ENCODE data around the gene SLC35A5. TPM values are rescaled to one million over a fixed set of nuclear protein-coding genes. Genes with fewer than 3 reads are reported as not detected.
A peak's percentile ranks its signal among the peaks of the same experiment; 100 is the strongest.
"Not testable (repeated sequence)": the region's sequence is repeated elsewhere in the genome, so short reads cannot be mapped to it uniquely, and the experiment has no call there.

Gene SLC35A5
- total RNA-seq, 1 donor from 2014 or later, result 25.1 TPM

DNA sequence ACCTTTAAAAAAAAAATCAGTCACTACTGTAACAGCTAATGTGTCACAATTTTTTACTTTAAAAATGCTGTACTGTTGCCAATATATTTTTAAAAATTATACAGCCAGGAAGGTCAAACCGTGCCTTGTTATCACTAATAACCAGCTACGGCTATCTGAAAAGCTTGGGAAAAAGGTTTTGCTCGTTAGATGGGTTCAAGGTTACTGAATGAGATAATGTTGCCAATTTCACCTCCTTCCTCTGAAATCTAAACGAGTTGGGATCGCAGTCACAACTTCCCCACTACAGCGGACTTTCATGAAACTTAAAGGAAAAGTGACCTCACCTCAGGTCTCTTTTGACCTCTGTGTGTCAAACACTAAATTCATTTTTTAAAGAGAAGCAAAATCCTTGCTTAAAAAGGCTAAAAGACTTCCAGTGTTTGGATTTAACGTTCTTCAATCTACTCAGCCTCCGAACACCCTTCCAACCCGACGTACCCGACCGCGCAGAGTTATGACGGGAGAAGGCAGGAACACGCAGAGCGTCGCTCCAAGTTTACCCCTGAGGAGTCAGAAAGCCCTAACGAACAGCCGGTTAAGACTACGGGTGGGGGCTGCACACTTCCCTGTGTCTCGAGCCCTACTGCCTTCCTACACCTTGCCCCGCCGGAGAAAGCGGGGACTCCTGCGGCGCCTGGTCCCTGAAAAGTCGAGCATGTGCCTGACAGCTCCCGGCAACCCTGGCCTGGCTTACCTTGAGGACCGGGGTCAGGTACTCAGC lies 943 bp upstream of the SLC35A5 start:
- POLR2A ChIA-PET, result interaction anchor here (0.6 to 2.4 kb wide), 14 partner anchors 10 to 459 kb away, joined by 3 to 17 read pairs (median 5); partner anchors contain the start of genes BTLA and CD200
- TF ChIP-seq, protein P1, sequence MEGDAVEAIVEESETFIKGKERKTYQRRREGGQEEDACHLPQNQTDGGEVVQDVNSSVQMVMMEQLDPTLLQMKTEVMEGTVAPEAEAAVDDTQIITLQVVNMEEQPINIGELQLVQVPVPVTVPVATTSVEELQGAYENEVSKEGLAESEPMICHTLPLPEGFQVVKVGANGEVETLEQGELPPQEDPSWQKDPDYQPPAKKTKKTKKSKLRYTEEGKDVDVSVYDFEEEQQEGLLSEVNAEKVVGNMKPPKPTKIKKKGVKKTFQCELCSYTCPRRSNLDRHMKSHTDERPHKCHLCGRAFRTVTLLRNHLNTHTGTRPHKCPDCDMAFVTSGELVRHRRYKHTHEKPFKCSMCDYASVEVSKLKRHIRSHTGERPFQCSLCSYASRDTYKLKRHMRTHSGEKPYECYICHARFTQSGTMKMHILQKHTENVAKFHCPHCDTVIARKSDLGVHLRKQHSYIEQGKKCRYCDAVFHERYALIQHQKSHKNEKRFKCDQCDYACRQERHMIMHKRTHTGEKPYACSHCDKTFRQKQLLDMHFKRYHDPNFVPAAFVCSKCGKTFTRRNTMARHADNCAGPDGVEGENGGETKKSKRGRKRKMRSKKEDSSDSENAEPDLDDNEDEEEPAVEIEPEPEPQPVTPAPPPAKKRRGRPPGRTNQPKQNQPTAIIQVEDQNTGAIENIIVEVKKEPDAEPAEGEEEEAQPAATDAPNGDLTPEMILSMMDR (IDR thresholded peaks at IDR 0.05), result no peak

DNA sequence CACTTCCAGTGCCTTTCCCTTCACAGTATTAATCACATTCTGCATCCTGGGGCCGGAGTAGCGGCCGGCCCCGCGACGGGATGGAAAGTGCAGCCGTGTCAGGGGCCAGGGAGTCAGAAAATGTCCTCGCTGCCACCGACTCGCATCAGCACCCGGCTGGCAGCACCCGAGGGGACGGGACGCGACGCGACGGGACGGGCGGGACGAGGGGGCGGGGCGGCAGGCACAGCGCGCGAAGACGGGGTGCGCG lies 436 bp upstream of the SLC35A5 start:
- no peak for DNase-seq
- intact Hi-C loops (cut with micrococcal nuclease), result loop anchor here (1.0 to 10.0 kb wide), 7 partner anchors 8 to 1651 kb away; partner anchors contain the start of genes ATP6V1A, NAA50 and SIDT1
- Mint-ChIP-seq H3K36me3 (ENCODE audit: low read depth) (peaks cover 54% of the 10 kb centered on the region), H3K9me3 (no peaks in the 10 kb centered on the region), H3K27me3 (no peaks in the 10 kb centered on the region), H3K4me1 (peaks cover 52% of the 10 kb centered on the region), H3K27ac (peak overlapping the region; percentile 99), H3K4me3 (peak overlapping the region; percentile 99)
- ChIA-PET POLR2A (interaction anchor here (0.7 to 2.4 kb wide), 15 partner anchors 10 to 459 kb away, joined by 3 to 17 read pairs (median 5); partner anchors contain the start of genes BTLA, CD200 and SLC9C1), CTCF (interaction anchor here (1.8 kb wide), 1 partner anchor 268 kb away, joined by 6 read pairs; the partner anchor contains the start of gene SLC9C1)
- TF ChIP-seq, protein P1 (IDR thresholded peaks at IDR 0.05), result no peak
- ATAC-seq (ENCODE audit: low read depth), result peak; percentile 46

More for the DNA sequence above, 943 bp upstream of the SLC35A5 start:
- peak overlapping the region; percentile 99 for H3K4me3 Mint-ChIP-seq
- H3K27ac Mint-ChIP-seq, result peak overlapping the region; percentile 99
- H3K9me3 Mint-ChIP-seq, result no peaks in the 10 kb centered on the region
- ATAC-seq (ENCODE audit: low read depth), result peak; percentile 9
- no peak for DNase-seq
- no peaks in the 10 kb centered on the region for H3K27me3 Mint-ChIP-seq
- peaks cover 50% of the 10 kb centered on the region for H3K36me3 Mint-ChIP-seq (ENCODE audit: low read depth)
- intact Hi-C loops (cut with micrococcal nuclease), result loop anchor here (1.0 to 10.0 kb wide), 7 partner anchors 8 to 1651 kb away; partner anchors contain the start of genes ATP6V1A, NAA50 and SIDT1
- CTCF ChIA-PET, result interaction anchor here (1.1 to 1.8 kb wide), 2 partner anchors 267 to 424 kb away, joined by 4 to 6 read pairs; partner anchors contain the start of gene SLC9C1
- peaks cover 54% of the 10 kb centered on the region for H3K4me1 Mint-ChIP-seq

DNA sequence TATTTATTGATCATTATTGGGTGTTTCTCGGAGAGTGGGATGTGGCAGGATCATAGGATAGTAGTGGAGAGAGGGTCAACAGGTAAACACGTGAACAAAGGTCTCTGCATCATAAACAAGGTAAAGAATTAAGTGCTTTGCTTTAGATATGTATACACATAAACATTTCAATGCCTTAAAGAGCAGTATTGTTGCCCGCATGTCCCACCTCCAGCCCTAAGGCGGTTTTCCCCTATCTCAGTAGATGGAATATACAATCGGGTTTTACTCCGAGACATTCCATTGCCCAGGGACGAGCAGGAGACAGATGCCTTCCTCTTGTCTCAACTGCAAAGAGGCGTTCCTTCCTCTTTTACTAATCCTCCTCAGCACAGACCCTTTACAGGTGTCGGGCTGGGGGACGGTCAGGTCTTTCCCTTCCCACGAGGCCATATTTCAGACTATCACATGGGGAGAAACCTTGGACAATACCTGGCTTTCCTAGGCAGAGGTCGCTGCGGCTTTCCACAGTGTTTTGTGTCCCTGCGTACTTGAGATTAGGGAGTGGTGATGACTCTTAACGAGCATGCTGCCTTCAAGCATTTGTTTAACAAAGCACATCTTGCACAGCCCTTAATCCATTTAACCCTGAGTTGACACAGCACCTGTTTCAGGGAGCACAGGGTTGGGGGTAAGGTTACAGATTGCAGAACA lies 2.5 kb downstream of the SLC35A5 start:
- peaks cover 40% of the 10 kb centered on the region for H3K4me1 Mint-ChIP-seq
- H3K4me3 Mint-ChIP-seq; ATAC-seq (ENCODE audit: low read depth); H3K27me3 Mint-ChIP-seq; H3K27ac Mint-ChIP-seq; CTCF ChIA-PET; POLR2A ChIA-PET; H3K9me3 Mint-ChIP-seq; DNase-seq: not testable (repeated sequence)
- intact Hi-C loops (cut with micrococcal nuclease), result loop anchor here (5.0 to 10.0 kb wide), 4 partner anchors 290 to 1648 kb away; partner anchors contain the start of genes ATP6V1A, NAA50 and SIDT1
- peaks cover 58% of the 10 kb centered on the region for H3K36me3 Mint-ChIP-seq (ENCODE audit: low read depth)

DNA sequence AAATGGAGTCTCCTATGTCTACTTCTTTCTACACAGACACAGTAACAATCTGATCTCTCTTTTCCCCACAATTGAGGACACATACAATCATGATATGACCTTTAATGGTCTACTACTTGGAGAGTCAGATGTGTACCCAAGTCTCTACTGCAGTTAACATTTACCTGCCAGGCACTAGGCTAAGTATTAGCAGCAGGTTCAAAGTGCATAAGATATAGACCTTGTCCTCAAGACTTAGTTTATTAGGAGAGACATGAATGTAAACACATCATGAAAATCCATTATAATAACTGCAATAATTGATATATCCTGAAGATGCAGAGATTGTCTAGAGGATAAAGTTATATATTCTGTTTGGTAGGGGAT lies 3.1 kb downstream of the SLC35A5 start:
- intact Hi-C loops (cut with micrococcal nuclease), result loop anchor here (5.0 to 10.0 kb wide), 4 partner anchors 290 to 1647 kb away; partner anchors contain the start of genes ATP6V1A, NAA50 and SIDT1
- H3K27me3 Mint-ChIP-seq, result no peaks in the 10 kb centered on the region
- H3K9me3 Mint-ChIP-seq, result no peaks in the 10 kb centered on the region
- no peak for ATAC-seq (ENCODE audit: low read depth)
- POLR2A ChIA-PET, result interaction anchor here (0.7 kb wide), 1 partner anchor 453 kb away, joined by 3 read pairs; no protein-coding TSS in a partner anchor
- peaks cover 62% of the 10 kb centered on the region for H3K36me3 Mint-ChIP-seq (ENCODE audit: low read depth)
- H3K4me3 Mint-ChIP-seq, result no peak overlapping the region
- TF ChIP-seq, protein P1 (IDR thresholded peaks at IDR 0.05), result no peak
- DNase-seq, result no peak
- peaks cover 35% of the 10 kb centered on the region for H3K4me1 Mint-ChIP-seq
- H3K27ac Mint-ChIP-seq, result no peak overlapping the region
- CTCF ChIA-PET, result no interaction called here

DNA sequence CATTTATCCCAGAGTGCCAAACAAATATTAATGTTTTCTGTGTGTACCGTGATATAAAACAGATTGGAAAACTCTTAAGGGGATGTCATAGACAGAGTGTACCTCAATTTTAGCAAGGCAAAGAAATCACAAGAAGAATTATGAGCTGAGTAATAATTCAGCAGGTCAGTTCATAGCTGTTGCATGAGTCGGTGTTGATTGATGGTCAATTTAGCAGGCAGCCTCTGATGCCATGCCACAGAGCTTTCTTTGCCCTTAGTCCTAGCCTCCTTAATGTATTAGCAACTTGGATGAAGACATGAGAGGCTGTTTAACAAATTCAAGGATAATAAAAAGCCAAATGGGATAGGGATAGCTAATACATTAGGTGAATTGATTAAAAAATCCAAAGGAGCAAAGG lies 6.8 kb downstream of the SLC35A5 start:
- ChIA-PET CTCF (interaction anchor here (1.2 kb wide), 1 partner anchor 851 kb away, joined by 3 read pairs; no protein-coding TSS in a partner anchor), POLR2A (interaction anchor here (1.0 kb wide), 1 partner anchor 10 kb away, joined by 6 read pairs; no protein-coding TSS in a partner anchor)
- DNase-seq (no peak), ATAC-seq (ENCODE audit: low read depth) (no peak)
- peaks cover 17% of the 10 kb centered on the region for H3K4me1 Mint-ChIP-seq
- H3K9me3 Mint-ChIP-seq, result no peaks in the 10 kb centered on the region
- no peak overlapping the region for H3K27ac Mint-ChIP-seq
- H3K27me3 Mint-ChIP-seq, result no peaks in the 10 kb centered on the region
- intact Hi-C loops (cut with micrococcal nuclease), result loop anchor here (10.0 kb wide), 1 partner anchor 286 kb away; no protein-coding TSS in a partner anchor
- TF ChIP-seq, protein P1 (IDR thresholded peaks at IDR 0.05), result no peak
- peaks cover 75% of the 10 kb centered on the region for H3K36me3 Mint-ChIP-seq (ENCODE audit: low read depth)
- H3K4me3 Mint-ChIP-seq, result no peak overlapping the region
